ENCODE data around the gene NR3C2.

DNA sequence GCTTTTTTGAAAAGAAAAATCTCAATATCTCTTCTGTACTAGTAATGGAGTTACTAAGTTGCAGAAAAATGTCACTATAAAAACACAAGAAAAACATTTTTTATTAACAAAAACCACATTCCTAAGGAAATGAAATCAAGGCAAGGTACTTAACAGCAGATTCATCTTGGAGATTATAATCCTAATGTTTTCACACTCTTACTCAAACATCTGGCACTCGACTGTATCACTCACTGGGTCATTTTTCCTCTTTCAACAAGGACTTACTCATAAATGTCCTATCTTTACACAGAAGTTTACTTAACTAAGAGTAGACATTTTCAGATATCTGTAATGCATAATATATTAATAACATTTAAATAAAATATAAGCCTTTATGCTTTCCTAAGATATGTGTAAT is 216.6 kb downstream of the NR3C2 start:
- TF ChIP-seq JUND (IDR thresholded peaks at IDR 0.05) (no peak), YY1 (IDR thresholded peaks at IDR 0.05; ENCODE audit: extremely low read depth, insufficient replicate concordance, low read depth, low read length) (no peak)
- TF ChIP-seq, protein P1, sequence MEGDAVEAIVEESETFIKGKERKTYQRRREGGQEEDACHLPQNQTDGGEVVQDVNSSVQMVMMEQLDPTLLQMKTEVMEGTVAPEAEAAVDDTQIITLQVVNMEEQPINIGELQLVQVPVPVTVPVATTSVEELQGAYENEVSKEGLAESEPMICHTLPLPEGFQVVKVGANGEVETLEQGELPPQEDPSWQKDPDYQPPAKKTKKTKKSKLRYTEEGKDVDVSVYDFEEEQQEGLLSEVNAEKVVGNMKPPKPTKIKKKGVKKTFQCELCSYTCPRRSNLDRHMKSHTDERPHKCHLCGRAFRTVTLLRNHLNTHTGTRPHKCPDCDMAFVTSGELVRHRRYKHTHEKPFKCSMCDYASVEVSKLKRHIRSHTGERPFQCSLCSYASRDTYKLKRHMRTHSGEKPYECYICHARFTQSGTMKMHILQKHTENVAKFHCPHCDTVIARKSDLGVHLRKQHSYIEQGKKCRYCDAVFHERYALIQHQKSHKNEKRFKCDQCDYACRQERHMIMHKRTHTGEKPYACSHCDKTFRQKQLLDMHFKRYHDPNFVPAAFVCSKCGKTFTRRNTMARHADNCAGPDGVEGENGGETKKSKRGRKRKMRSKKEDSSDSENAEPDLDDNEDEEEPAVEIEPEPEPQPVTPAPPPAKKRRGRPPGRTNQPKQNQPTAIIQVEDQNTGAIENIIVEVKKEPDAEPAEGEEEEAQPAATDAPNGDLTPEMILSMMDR (IDR thresholded peaks at IDR 0.05 in 2 of 3, conservative IDR thresholded peaks at IDR 0.05 in 1 of 3; ENCODE audit: borderline replicate concordance in 1 of 3, insufficient read depth in 1 of 3, low read depth in 2 of 3, low read length in 2 of 3) = no peak
